ENCODE results near the gene DUSP22. TPM values are rescaled to one million over a fixed set of nuclear protein-coding genes. Genes with fewer than 3 reads are reported as not detected.

Gene DUSP22
- total RNA-seq, 1 donor from 2014 or later = 34.9 TPM

GRCh38 chr6:378958-379409 lies 86.7 kb downstream of the DUSP22 start:
- Histone ChIP-seq H3K27ac (ENCODE audit: low read depth, low read length) (no peak overlapping the region), H3K9ac (ENCODE audit: low read length) (no peak overlapping the region), H3K4me1 (ENCODE audit: insufficient read depth, low read length) (no peaks in the 10 kb centered on the region), H3K27me3 (ENCODE audit: insufficient read depth, low read length) (peaks cover 10% of the 10 kb centered on the region), H3K4me3 (ENCODE audit: insufficient read depth, low read depth, low read length) (no peak overlapping the region), H3K9me3 (ENCODE audit: insufficient read depth, low read depth, low read length) (no peaks in the 10 kb centered on the region), H3K36me3 (ENCODE audit: insufficient read depth, low read length) (no peaks in the 10 kb centered on the region), H3K79me2 (ENCODE audit: insufficient read depth, low read length) (no peaks in the 10 kb centered on the region), H4K20me1 (ENCODE audit: insufficient read depth, low read length) (no peaks in the 10 kb centered on the region), H2AFZ (ENCODE audit: low read depth, low read length) (no peak overlapping the region), H3K4me2 (ENCODE audit: low read length) (no peak overlapping the region)
- FAIRE-seq (no peak), DNase-seq (ENCODE audit: low read depth) (no peak)
- Mint-ChIP-seq H3K27ac (ENCODE audit: unreplicated experiment) (no peak overlapping the region), H3K27me3 (ENCODE audit: low read depth, unreplicated experiment) (peaks cover 53% of the 10 kb centered on the region), H3K36me3 (ENCODE audit: low read depth, unreplicated experiment) (no peaks in the 10 kb centered on the region), H3K4me1 (ENCODE audit: low read depth, unreplicated experiment) (peaks cover 6% of the 10 kb centered on the region), H3K4me3 (ENCODE audit: unreplicated experiment) (no peak overlapping the region), H3K9me3 (ENCODE audit: unreplicated experiment) (peaks cover 10% of the 10 kb centered on the region)
- TF ChIP-seq CTCF (IDR thresholded peaks at IDR 0.05; ENCODE audit: insufficient read depth, low read depth, low read length) (no peak), EZH2 (IDR thresholded peaks at IDR 0.05; ENCODE audit: insufficient read depth, low read length) (no peak)

GRCh38 chr6:379410-380181 lies 87.3 kb downstream of the DUSP22 start:
- Mint-ChIP-seq H3K27ac (ENCODE audit: unreplicated experiment) (no peak overlapping the region), H3K4me1 (ENCODE audit: low read depth, unreplicated experiment) (peaks cover 6% of the 10 kb centered on the region), H3K36me3 (ENCODE audit: low read depth, unreplicated experiment) (no peaks in the 10 kb centered on the region), H3K4me3 (ENCODE audit: unreplicated experiment) (no peak overlapping the region), H3K27me3 (ENCODE audit: low read depth, unreplicated experiment) (peaks cover 52% of the 10 kb centered on the region), H3K9me3 (ENCODE audit: unreplicated experiment) (peaks cover 10% of the 10 kb centered on the region)
- no peaks in the 10 kb centered on the region for H3K9me3 ChIP-seq (ENCODE audit: insufficient read depth, low read depth, low read length)
- DNase-seq (ENCODE audit: low read depth) = no peak
- no peak for FAIRE-seq
- no peak overlapping the region for H3K9ac ChIP-seq (ENCODE audit: low read length)
- TF ChIP-seq EZH2 (IDR thresholded peaks at IDR 0.05; ENCODE audit: insufficient read depth, low read length) = no peak
- TF ChIP-seq CTCF (IDR thresholded peaks at IDR 0.05; ENCODE audit: insufficient read depth, low read depth, low read length) = no peak
- no peak overlapping the region for H3K27ac ChIP-seq (ENCODE audit: low read depth, low read length)
- no peak overlapping the region for H2AFZ ChIP-seq (ENCODE audit: low read depth, low read length)
- H3K27me3 ChIP-seq (ENCODE audit: insufficient read depth, low read length) = peaks cover 4% of the 10 kb centered on the region
- no peaks in the 10 kb centered on the region for H3K4me1 ChIP-seq (ENCODE audit: insufficient read depth, low read length)
- no peak overlapping the region for H3K4me3 ChIP-seq (ENCODE audit: insufficient read depth, low read depth, low read length)
- no peaks in the 10 kb centered on the region for H4K20me1 ChIP-seq (ENCODE audit: insufficient read depth, low read length)
- no peaks in the 10 kb centered on the region for H3K36me3 ChIP-seq (ENCODE audit: insufficient read depth, low read length)
- no peak overlapping the region for H3K4me2 ChIP-seq (ENCODE audit: low read length)
- no peaks in the 10 kb centered on the region for H3K79me2 ChIP-seq (ENCODE audit: insufficient read depth, low read length)
